Measurements from ENCODE around the gene DHRS4. TPM values are rescaled to one million over a fixed set of nuclear protein-coding genes. Genes with fewer than 3 reads are reported as not detected.

The DHRS4 gene
- polyA plus RNA-seq, 1 donor from 2014 or later = 7.8 TPM

DNA sequence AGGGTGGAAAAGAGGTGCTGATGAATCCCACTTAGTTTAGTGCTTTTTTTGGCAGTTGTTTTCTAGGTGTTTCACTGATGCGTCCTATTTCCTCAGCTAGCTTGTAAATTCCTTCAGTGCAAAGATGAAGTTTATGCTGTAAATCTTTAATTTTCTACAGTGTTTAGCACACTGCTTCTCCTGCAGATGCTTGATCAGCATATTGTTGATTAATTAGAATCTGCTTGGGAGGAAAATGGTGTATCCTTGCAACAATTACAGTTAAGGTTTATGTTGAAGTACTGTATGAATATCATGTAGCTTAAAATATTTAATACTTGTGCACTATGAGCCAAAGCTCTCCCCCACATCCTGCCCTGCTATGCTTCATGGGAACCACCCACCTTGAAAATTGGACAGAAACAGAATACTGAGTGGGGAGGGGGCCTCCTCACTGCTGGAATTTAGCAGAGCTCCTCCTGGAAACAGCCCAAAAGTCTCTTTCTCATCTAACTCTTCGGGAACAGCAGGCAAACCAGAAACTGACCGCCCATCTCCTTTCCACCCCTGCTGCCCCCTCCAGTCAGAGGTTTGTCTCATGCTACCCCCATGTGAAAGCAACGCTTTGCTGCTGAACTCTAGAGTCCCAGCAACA lies 20.3 kb upstream of the DHRS4 start:
- Histone ChIP-seq H3K36me3 (ENCODE audit: insufficient read depth, low read length) (no peaks in the 10 kb centered on the region), H2AFZ (ENCODE audit: low read depth, low read length) (no peak overlapping the region), H4K20me1 (ENCODE audit: insufficient read depth) (no peaks in the 10 kb centered on the region), H3K9ac (ENCODE audit: low read length) (no peak overlapping the region), H3K4me3 (ENCODE audit: low read length) (no peak overlapping the region), H3K27me3 (ENCODE audit: insufficient read depth, low read depth, low read length) (no peaks in the 10 kb centered on the region), H3K79me2 (replicated peaks; ENCODE audit: insufficient read depth, low read length) (no peaks in the 10 kb centered on the region), H3F3A (ENCODE audit: insufficient read depth, low read length, poor library complexity, severe bottlenecking) (no peaks in the 10 kb centered on the region), H3K27ac (ENCODE audit: low read length) (no peak overlapping the region), H3K9me3 (ENCODE audit: low read length) (no peaks in the 10 kb centered on the region), H3K4me2 (ENCODE audit: low read length) (no peak overlapping the region), H3K9me2 (ENCODE audit: insufficient read depth, low read length) (no peaks in the 10 kb centered on the region)
- TF ChIP-seq, protein P1, sequence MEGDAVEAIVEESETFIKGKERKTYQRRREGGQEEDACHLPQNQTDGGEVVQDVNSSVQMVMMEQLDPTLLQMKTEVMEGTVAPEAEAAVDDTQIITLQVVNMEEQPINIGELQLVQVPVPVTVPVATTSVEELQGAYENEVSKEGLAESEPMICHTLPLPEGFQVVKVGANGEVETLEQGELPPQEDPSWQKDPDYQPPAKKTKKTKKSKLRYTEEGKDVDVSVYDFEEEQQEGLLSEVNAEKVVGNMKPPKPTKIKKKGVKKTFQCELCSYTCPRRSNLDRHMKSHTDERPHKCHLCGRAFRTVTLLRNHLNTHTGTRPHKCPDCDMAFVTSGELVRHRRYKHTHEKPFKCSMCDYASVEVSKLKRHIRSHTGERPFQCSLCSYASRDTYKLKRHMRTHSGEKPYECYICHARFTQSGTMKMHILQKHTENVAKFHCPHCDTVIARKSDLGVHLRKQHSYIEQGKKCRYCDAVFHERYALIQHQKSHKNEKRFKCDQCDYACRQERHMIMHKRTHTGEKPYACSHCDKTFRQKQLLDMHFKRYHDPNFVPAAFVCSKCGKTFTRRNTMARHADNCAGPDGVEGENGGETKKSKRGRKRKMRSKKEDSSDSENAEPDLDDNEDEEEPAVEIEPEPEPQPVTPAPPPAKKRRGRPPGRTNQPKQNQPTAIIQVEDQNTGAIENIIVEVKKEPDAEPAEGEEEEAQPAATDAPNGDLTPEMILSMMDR (IDR thresholded peaks at IDR 0.05; ENCODE audit: poor library complexity, severe bottlenecking) = no peak
- TF ChIP-seq, protein P2, sequence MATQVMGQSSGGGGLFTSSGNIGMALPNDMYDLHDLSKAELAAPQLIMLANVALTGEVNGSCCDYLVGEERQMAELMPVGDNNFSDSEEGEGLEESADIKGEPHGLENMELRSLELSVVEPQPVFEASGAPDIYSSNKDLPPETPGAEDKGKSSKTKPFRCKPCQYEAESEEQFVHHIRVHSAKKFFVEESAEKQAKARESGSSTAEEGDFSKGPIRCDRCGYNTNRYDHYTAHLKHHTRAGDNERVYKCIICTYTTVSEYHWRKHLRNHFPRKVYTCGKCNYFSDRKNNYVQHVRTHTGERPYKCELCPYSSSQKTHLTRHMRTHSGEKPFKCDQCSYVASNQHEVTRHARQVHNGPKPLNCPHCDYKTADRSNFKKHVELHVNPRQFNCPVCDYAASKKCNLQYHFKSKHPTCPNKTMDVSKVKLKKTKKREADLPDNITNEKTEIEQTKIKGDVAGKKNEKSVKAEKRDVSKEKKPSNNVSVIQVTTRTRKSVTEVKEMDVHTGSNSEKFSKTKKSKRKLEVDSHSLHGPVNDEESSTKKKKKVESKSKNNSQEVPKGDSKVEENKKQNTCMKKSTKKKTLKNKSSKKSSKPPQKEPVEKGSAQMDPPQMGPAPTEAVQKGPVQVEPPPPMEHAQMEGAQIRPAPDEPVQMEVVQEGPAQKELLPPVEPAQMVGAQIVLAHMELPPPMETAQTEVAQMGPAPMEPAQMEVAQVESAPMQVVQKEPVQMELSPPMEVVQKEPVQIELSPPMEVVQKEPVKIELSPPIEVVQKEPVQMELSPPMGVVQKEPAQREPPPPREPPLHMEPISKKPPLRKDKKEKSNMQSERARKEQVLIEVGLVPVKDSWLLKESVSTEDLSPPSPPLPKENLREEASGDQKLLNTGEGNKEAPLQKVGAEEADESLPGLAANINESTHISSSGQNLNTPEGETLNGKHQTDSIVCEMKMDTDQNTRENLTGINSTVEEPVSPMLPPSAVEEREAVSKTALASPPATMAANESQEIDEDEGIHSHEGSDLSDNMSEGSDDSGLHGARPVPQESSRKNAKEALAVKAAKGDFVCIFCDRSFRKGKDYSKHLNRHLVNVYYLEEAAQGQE (IDR thresholded peaks at IDR 0.05; ENCODE audit: borderline replicate concordance) = no peak

DNA sequence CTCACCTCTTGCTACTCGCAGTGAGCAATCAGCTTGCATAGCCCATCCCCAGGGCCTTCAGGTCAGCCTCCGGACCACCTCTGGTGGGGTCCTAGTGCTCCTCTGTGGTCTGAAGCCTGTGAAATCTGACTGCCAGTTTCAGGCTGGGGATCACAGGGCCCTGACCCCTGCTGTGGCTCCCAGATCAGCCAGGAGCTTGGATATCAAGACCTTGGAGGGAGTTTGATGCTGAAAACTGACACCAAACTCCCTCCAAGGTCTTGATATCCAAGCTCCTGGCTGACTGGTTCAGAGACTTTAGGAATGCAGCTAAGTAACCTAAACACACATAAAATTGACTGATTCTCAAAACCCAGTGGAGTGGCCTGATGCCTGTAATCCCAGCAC lies 19.8 kb upstream of the DHRS4 start:
- TF ChIP-seq, protein P1 (IDR thresholded peaks at IDR 0.05; ENCODE audit: poor library complexity, severe bottlenecking) = no peak
- TF ChIP-seq, protein P2 (IDR thresholded peaks at IDR 0.05; ENCODE audit: borderline replicate concordance) = no peak
- no peak for TF ChIP-seq POLR2AphosphoS5 (IDR thresholded peaks at IDR 0.05)
- no peak for TF ChIP-seq SMC3 (conservative IDR thresholded peaks at IDR 0.05; ENCODE audit: poor library complexity)
- no peak for TF ChIP-seq RAD21 (conservative IDR thresholded peaks at IDR 0.05)
- TF ChIP-seq EZH2 (IDR thresholded peaks at IDR 0.05; ENCODE audit: borderline replicate concordance, insufficient read depth, low read length, poor library complexity, severe bottlenecking) = no peak
- no peak for TF ChIP-seq EP300 (conservative IDR thresholded peaks at IDR 0.05; ENCODE audit: poor library complexity, severe bottlenecking)
- no peak for TF ChIP-seq TAF1 (IDR thresholded peaks at IDR 0.05; ENCODE audit: low read depth)
- TF ChIP-seq MXI1 (conservative IDR thresholded peaks at IDR 0.05; ENCODE audit: poor library complexity, severe bottlenecking) = no peak
- Histone ChIP-seq H3K9ac (ENCODE audit: low read length) (no peak overlapping the region), H3F3A (ENCODE audit: insufficient read depth, low read length, poor library complexity, severe bottlenecking) (no peaks in the 10 kb centered on the region), H3K27me3 (ENCODE audit: insufficient read depth, low read depth, low read length) (no peaks in the 10 kb centered on the region), H3K36me3 (ENCODE audit: insufficient read depth, low read length) (no peaks in the 10 kb centered on the region), H3K4me3 (ENCODE audit: low read length) (no peak overlapping the region), H2AFZ (ENCODE audit: low read depth, low read length) (no peak overlapping the region), H3K27ac (ENCODE audit: low read length) (no peak overlapping the region), H3K79me2 (replicated peaks; ENCODE audit: insufficient read depth, low read length) (no peaks in the 10 kb centered on the region), H4K20me1 (ENCODE audit: insufficient read depth) (no peaks in the 10 kb centered on the region), H3K9me2 (ENCODE audit: insufficient read depth, low read length) (no peaks in the 10 kb centered on the region), H3K4me2 (ENCODE audit: low read length) (no peak overlapping the region), H3K9me3 (ENCODE audit: low read length) (no peaks in the 10 kb centered on the region)

All from neural cell (in vitro differentiated cells).